Measurements from ENCODE around the gene SUSD6.

GRCh38 chr14:69582212-69582611, 29.2 kb upstream of the SUSD6 start:
- no peak for TF ChIP-seq EZH2 (IDR thresholded peaks at IDR 0.05; ENCODE audit: low read depth, unreplicated experiment)
- no peak for TF ChIP-seq CTCF (conservative IDR thresholded peaks at IDR 0.05; ENCODE audit: low read depth in 2 of 2)
- TF ChIP-seq ZNF114 (CRISPR knock-in tag; IDR thresholded peaks at IDR 0.05): no peak
- TF ChIP-seq REST (IDR thresholded peaks at IDR 0.05; ENCODE audit: unreplicated experiment): no peak
- no peak for TF ChIP-seq EZH2phosphoT487 (IDR thresholded peaks at IDR 0.05; ENCODE audit: unreplicated experiment)
- no peak for TF ChIP-seq NANOG (IDR thresholded peaks at IDR 0.05; ENCODE audit: borderline replicate concordance)
- TF ChIP-seq JUNB (IDR thresholded peaks at IDR 0.05; ENCODE audit: unreplicated experiment): no peak
- no peak for TF ChIP-seq CREB1 (CRISPR knock-in tag; IDR thresholded peaks at IDR 0.05; ENCODE audit: low read depth)
- TF ChIP-seq POLR2AphosphoS5 (IDR thresholded peaks at IDR 0.05; ENCODE audit: low read depth): no peak
- no peak for TF ChIP-seq ETS1 (IDR thresholded peaks at IDR 0.05)

Measured in GM23338 (cell line).